ENCODE results near the gene SMAD2. TPM values are rescaled to one million over a fixed set of nuclear protein-coding genes. Genes with fewer than 3 reads are reported as not detected.
"Not testable (repeated sequence)": the region's sequence is repeated elsewhere in the genome, so short reads cannot be mapped to it uniquely, and the experiment has no call there.

The SMAD2 gene
- polyA plus RNA-seq, 12 donors: 60.8 to 424 (median 68.9) TPM

- DNase-seq: no peak
Observed at GRCh38 chr18:47797126-47797525, 133.3 kb downstream of the SMAD2 start.

DNA sequence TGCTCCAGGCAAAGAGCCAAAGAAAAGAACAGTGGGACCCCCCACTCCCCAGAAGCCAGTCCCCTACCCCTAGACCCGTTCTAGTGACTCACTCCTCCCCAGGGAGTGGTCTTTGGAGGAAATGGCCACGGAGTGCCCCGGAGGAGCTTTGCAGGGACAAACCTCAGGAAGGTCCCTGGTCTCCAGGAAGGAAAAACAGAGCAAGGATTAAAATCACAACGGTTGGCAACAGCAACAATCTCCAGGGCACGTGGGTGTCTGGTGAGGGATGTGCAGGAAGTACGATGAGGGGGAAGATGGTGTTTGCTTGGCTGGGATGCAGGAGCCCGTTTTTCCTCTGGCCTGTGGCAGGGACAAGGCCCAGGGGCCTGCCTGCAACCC is 135.0 kb downstream of the SMAD2 start:
- peak; percentile 28 for DNase-seq

DNA sequence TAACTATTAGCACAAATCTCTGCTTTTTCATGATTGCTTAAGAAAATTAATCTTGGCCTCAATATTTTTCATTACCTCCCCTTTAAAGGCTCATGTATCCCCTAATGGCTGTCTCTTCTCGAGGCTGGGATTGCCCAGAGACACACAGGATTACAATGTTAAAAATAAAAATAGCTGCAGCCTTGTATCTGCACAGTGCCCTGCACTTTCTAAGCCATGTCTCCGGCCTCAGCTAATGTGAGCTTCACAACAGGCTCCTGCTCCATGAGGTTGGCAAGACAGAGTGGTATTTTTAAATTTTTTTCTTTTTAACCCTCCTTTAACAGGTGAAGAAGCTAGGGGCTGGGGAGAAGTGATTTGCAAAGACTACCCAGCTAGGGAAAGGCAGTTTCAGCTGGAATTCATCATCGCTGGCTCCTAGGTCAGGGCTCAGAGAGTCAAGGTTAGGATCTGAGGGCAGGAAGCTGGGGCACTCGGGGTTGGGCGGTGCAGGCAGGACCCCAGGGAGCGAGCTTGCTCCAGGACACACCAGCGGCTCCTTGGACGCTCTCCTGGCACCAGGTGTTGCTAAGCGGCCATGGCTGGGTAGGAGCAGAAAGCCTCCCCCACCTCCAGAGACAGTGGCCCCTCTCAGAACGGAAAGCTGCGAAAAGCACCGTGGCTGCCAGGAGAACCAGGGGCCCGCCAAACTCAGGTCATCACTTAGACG is 135.6 kb downstream of the SMAD2 start:
- no peak for DNase-seq

GRCh38 chr18:47793609-47794008 is 136.8 kb downstream of the SMAD2 start:
- DNase-seq: no peak

- no peak for DNase-seq
Observed at GRCh38 chr18:47791461-47791985, 138.9 kb downstream of the SMAD2 start.

- no peak for DNase-seq
Observed at GRCh38 chr18:47790036-47790435, 140.4 kb downstream of the SMAD2 start.

DNA sequence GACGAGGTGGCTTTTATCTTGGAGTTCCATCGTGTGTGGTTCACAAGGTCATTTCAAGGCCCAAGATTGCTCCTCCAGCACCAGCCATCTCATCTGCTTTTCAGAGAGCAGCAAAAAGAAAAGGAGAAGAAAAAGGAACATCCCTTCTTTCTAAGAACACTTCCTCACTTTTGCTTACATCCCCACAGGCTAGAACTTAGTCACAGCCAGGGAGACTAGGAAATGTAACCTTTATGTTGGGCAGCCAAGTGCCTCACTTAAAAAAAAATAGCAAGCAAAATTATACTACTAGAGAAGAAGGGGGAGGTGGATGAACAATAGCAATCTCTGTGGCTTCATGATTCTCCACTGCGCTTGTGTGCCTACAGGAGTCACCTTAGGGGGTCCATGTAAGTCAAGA is 141.8 kb downstream of the SMAD2 start:
- no peak for DNase-seq

GRCh38 chr18:47781561-47781960 is 148.9 kb downstream of the SMAD2 start:
- peak; percentile 28 for DNase-seq

DNA sequence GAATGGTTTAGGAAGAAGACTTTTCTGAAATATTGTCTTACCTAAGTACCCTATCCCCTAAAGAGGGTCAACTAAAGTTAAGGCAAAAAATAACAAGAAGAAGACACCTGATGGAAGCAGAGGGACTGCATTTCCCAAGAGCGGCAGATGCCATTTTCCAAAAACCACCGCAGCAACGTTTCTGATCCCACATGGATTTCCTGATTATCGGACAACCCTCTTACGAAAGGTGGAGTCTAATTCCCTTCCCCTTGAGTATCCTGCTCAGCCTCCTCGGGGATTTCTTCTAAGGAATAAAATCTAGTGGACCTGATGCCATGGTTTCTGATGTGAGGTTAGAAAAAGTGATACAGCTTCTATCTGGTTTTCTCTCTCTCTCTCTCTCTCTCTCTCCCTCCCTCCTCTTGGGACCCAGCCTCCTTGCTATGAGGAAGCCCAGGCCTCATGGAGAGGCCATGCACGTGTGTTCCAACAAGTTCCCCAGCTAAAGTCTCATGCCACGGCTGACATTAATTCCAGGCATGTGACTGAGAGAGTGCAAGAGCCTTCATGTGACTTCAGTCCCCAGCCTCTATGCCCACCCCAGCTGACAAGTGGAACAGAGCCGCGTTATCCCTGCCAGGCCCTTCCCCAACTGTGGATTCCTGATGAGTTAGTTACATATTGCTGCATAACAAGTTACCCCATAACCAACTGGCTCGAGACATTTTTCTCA is 150.3 kb downstream of the SMAD2 start:
- no peak for DNase-seq

GRCh38 chr18:47779381-47779780 is 151.1 kb downstream of the SMAD2 start:
- no peak for DNase-seq

DNA sequence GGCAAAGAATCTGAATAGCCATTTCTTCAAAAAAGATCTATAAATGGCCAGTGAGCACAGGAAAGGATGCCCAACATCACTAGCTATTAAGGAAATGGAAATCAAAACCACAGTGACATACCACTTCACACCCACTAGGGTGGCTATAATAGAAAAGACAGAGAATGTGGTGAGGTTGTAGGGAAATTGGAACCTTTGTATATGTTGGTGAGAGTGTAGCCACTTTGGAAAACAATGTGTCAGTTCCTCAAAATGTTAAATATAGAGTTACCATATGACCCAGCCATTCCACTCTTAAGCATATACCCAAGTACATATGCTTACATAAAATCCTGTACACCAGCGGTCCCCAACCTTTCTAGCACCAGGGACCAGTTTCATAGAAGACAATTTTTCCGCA is 152.8 kb downstream of the SMAD2 start:
- DNase-seq: no peak

GRCh38 chr18:47775961-47776360 is 154.5 kb downstream of the SMAD2 start:
- DNase-seq: no peak

DNA sequence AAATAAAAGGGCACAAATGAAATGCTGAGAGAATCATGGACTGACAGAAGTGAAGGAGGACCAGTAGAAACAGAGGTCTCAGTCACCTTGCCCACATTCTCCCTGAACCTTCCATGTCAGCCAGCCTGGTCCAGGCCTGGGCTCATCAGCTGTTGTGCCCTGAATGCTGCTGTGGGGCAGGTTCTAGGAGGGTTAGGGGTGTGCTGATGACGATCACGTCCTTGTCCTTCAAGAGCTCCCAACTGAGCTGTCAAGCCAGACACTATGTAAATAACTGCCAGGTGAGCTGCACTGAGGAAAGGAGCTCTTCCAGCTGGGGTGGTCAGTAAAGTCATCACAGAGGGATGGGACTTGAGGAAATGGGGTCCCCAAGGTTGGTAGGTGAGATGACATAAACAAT is 156.5 kb downstream of the SMAD2 start:
- DNase-seq: no peak

DNA sequence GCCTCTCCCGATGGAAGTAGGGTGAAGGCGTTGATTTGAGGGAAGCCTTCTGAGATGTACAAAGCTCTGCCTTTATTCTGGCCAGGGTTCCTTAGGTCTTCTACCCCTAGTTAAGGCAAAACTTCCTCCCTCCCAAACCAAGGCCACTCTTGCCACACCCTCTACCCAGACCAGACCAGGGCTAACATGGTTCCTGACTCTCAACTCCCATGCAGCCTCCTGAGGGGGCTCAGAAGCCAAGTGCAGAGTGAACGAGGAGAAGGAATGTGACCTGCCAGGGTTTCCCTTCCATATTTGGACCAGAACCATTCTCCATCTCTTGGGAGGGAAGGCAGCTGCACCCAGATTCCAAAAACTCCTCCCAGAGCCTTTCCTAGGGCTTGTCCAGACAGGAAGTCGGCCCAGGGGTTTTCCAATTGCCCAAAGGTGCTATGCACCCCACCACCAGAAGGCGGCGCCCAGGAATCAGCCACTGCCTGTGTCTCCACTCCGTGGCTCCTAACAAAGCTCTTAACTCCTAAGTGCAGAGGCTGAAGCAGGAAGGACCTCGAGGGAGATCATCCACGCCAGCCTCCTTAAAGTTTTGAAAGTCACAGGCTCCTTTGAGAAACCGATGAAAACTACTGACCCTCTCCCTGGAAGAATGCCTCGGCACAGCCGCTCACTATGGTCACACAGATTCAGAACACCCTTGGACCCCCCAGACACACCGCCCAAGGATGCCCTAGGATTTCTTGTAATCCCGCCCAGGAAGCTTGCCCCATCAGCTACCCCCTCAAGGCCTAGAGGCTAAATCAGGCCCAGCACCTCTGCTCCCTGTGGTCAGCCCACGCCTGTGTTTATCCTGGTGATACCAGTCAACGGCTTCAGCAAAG is 157.8 kb downstream of the SMAD2 start:
- no peak for DNase-seq

GRCh38 chr18:47771922-47772321 is 158.5 kb downstream of the SMAD2 start:
- DNase-seq: no peak

DNA sequence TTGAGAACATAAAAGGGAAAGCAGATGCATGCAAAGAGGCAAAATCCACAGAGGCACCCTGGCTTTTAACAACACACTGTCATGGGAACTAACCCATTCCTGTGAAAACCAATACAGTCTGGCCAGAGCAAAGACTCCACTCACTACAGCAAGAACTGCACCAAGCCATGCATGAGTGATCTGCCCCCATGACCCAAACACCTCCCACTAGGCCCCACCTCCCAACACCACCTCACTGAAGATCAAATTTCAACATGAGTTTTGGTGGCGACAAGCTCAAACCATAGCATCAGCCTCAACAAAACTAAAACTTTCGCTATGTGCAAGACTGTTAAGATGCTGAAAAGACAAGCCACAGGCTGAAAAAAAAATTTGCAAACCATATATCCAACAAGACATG is 162.8 kb downstream of the SMAD2 start:
- no peak for DNase-seq

DNA sequence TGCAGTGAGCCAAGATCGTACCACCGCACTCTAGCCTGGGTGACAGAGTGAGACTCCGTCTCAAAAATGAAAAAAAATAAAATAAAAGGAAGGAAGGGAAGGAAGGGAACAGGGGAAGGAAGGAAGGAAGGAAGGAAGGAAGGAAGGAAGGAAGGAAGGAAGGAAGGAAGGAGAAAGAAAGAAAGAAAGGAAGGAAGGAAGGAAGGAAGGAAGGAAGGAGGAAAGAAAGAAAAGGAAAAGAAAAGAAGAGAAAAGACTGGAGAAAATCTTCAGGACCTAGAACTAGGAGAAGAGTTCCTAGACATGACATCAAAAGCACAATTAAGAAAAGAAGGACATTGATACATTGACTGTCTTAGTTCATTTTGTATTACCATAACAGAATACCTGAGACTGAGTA is 163.3 kb downstream of the SMAD2 start:
- DNase-seq: not testable (repeated sequence)
